ENCODE results near the gene CASS4. TPM values are rescaled to one million over a fixed set of nuclear protein-coding genes. Genes with fewer than 3 reads are reported as not detected.

Gene CASS4
- total RNA-seq, 3 donors from 2014 or later = 0.61 to 1.0 (median 0.77) TPM

GRCh38 chr20:56458206-56458821 lies 46.3 kb downstream of the CASS4 start:
- Histone ChIP-seq H3K9me3 (no peaks in the 10 kb centered on the region), H3K4me3 (no peak overlapping the region), H3K36me3 (ENCODE audit: low read depth) (no peaks in the 10 kb centered on the region), H3K4me1 (ENCODE audit: low read depth) (no peaks in the 10 kb centered on the region)
- no peak for TF ChIP-seq CTCF (IDR thresholded peaks at IDR 0.05)
- no peak for ATAC-seq
- no peak for DNase-seq
- intact Hi-C loops (cut with DNase I, micrococcal nuclease) = no loop called here

DNA sequence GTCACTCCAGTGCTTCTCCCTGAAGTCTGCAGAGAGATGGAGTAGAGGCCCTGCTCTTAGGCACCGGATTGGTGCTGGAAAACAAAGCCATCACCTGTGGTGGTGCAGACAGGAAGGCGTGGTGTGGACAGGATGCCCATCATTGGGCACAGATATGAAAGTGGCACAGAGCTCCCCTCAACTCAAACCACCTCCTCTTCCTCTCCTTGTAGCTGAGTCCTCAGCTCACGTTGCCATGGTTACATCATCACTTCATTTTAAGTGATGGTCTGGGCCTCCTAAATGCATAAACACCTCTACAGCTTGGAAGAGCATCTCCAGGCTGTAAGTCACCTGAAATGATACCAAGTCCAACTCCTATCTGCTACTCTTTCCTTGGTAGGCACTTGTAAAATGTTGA lies 48.4 kb downstream of the CASS4 start:
- H3K4me1 ChIP-seq (ENCODE audit: low read depth) = no peaks in the 10 kb centered on the region
- H3K36me3 ChIP-seq (ENCODE audit: low read depth) = no peaks in the 10 kb centered on the region
- no peaks in the 10 kb centered on the region for H3K9me3 ChIP-seq
- no peak overlapping the region for H3K4me3 ChIP-seq
- ATAC-seq (peak; percentile 54), DNase-seq (no peak)
- TF ChIP-seq CTCF (IDR thresholded peaks at IDR 0.05) = no peak
- intact Hi-C loops (cut with DNase I, micrococcal nuclease) = no loop called here

GRCh38 chr20:56461576-56461975 lies 49.5 kb downstream of the CASS4 start:
- H3K4me3 ChIP-seq = no peak overlapping the region
- ATAC-seq = no peak
- no peaks in the 10 kb centered on the region for H3K9me3 ChIP-seq
- no peak for TF ChIP-seq CTCF (IDR thresholded peaks at IDR 0.05)
- no peaks in the 10 kb centered on the region for H3K36me3 ChIP-seq (ENCODE audit: low read depth)
- intact Hi-C loops (cut with DNase I, micrococcal nuclease) = no loop called here
- H3K4me1 ChIP-seq (ENCODE audit: low read depth) = no peaks in the 10 kb centered on the region
- DNase-seq = no peak

GRCh38 chr20:56463428-56463827 lies 51.4 kb downstream of the CASS4 start:
- DNase-seq (no peak), ATAC-seq (no peak)
- TF ChIP-seq CTCF (IDR thresholded peaks at IDR 0.05) = no peak
- peaks cover 4% of the 10 kb centered on the region for H3K4me1 ChIP-seq (ENCODE audit: low read depth)
- no peaks in the 10 kb centered on the region for H3K36me3 ChIP-seq (ENCODE audit: low read depth)
- H3K9me3 ChIP-seq = no peaks in the 10 kb centered on the region
- intact Hi-C loops (cut with DNase I, micrococcal nuclease) = no loop called here
- H3K4me3 ChIP-seq = no peak overlapping the region

DNA sequence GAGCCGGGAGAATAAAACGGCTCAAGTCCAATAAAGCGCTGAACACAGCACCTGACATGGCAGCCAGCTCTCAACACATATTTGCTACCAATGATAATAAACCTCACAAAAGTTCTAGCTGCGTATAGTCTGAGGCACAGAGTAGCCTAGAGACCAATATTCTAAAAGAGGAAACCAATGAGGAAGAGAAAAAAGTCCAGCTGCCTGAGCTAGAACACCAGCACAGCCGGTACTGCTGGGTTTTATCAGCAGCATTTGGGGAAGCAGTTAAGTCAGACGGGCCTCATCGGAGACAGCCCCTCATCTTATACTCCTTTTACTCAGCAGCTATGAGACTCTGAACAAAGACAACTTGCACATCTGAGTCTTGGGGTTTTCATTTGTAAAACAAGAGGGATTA lies 53.9 kb downstream of the CASS4 start:
- H3K4me1 ChIP-seq (ENCODE audit: low read depth) = peaks cover 17% of the 10 kb centered on the region
- intact Hi-C loops (cut with DNase I, micrococcal nuclease) = no loop called here
- ATAC-seq = no peak
- no peak for TF ChIP-seq CTCF (IDR thresholded peaks at IDR 0.05)
- DNase-seq = no peak
- H3K4me3 ChIP-seq = no peak overlapping the region
- H3K36me3 ChIP-seq (ENCODE audit: low read depth) = no peaks in the 10 kb centered on the region
- H3K9me3 ChIP-seq = no peaks in the 10 kb centered on the region

DNA sequence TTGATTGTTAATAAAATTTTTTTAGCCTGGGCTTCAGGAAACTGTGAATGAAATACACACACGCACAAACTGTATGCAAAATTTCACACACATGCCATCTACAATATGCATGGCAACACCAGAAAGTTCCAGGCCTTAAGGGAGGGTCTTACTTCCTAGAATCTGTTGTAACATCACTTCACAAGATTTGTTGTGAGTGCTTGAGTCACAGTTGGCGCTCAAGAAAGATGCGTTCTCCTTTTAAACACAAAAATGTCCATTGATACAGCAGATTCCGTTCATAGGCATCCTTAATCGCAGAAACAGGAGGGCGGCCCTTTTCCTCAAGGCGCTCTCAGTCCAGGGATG lies 55.9 kb downstream of the CASS4 start:
- H3K36me3 ChIP-seq (ENCODE audit: low read depth) = no peaks in the 10 kb centered on the region
- intact Hi-C loops (cut with DNase I, micrococcal nuclease) = no loop called here
- peaks cover 17% of the 10 kb centered on the region for H3K4me1 ChIP-seq (ENCODE audit: low read depth)
- H3K4me3 ChIP-seq = peak overlapping the region; percentile 72
- H3K9me3 ChIP-seq = no peaks in the 10 kb centered on the region
- no peak for ATAC-seq
- TF ChIP-seq CTCF (IDR thresholded peaks at IDR 0.05) = no peak
- DNase-seq = no peak
